OCI-LY1 (cell line): ENCODE results near the gene RUFY3.

Experiments used
- H2AFZ ChIP-seq: fragments of 200-600 bp; sonication (generic), shearing (Covaris generic); 2 replicates; pipeline ENCODE4 v1.6.0; 2014; ENCODE audit warnings: antibody characterized with exemption, mild to moderate bottlenecking, low read length
- H3F3A ChIP-seq: fragments of 200-600 bp; sonication (generic), shearing (Covaris generic); 2 replicates; pipeline ENCODE4 v1.6.0; 2014; ENCODE audit warnings: mild to moderate bottlenecking, antibody characterized with exemption, low read length, moderate library complexity; ENCODE audit not compliant: insufficient read depth
- H3K27ac ChIP-seq: fragments of 200-600 bp; sonication (generic); 2 replicates; pipeline ENCODE4 v1.5.1; 2014; ENCODE audit warnings: low read length, mixed run types, mild to moderate bottlenecking, low read depth; ENCODE audit not compliant: poor library complexity, severe bottlenecking
- H3K27me3 ChIP-seq: fragments of 200-600 bp; sonication (generic); 2 replicates; pipeline ENCODE4 v1.6.0; 2014; ENCODE audit warnings: antibody characterized with exemption, mild to moderate bottlenecking, low read length, moderate library complexity; ENCODE audit not compliant: insufficient read depth
- H3K36me3 ChIP-seq: fragments of 200-600 bp; sonication (generic); 2 replicates; pipeline ENCODE4 v1.6.1; 2014; ENCODE audit warnings: mild to moderate bottlenecking, antibody characterized with exemption, low read length, moderate library complexity, mixed read lengths; ENCODE audit not compliant: insufficient read depth
- H3K4me1 ChIP-seq: fragments of 200-600 bp; sonication (generic); 2 replicates; pipeline ENCODE4 v1.5.1; 2014; ENCODE audit warnings: mild to moderate bottlenecking, low read length, moderate library complexity; ENCODE audit not compliant: insufficient read depth, severe bottlenecking
- H3K4me2 ChIP-seq: fragments of 200-600 bp; sonication (generic), shearing (Covaris generic); 2 replicates; pipeline ENCODE4 v1.6.1; 2014; ENCODE audit warnings: low read length
- H3K4me3 ChIP-seq: fragments of 200-600 bp; sonication (generic); 2 replicates; pipeline ENCODE4 v1.5.1; 2014; ENCODE audit warnings: low read length, low read depth, mild to moderate bottlenecking, mixed read lengths; ENCODE audit not compliant: poor library complexity, severe bottlenecking
- H3K79me2 ChIP-seq: fragments of 200-600 bp; shearing (Covaris generic); 2 replicates; pipeline ENCODE4 v1.6.1; 2016; ENCODE audit warnings: mixed run types, low read length, mixed read lengths; ENCODE audit not compliant: insufficient read depth
- H3K9ac ChIP-seq: fragments of 200-600 bp; sonication (generic), shearing (Covaris generic); 2 replicates; pipeline ENCODE4 v1.6.1; 2014; ENCODE audit warnings: mild to moderate bottlenecking, low read length, mixed read lengths
- H3K9me2 ChIP-seq: fragments of 200-600 bp; sonication (generic), shearing (Covaris generic); 2 replicates; pipeline ENCODE4 v1.6.1; 2014; ENCODE audit warnings: low read depth, mild to moderate bottlenecking, low read length, mixed read lengths
- H3K9me3 ChIP-seq: fragments of 200-600 bp; shearing (Covaris generic); 2 replicates; pipeline ENCODE4 v1.6.1; 2014; ENCODE audit warnings: low read length, mixed read lengths
- H4K20me1 ChIP-seq: fragments of 200-600 bp; sonication (generic), shearing (Covaris generic); 2 replicates; pipeline ENCODE4 v1.6.0; 2016; ENCODE audit warnings: mild to moderate bottlenecking, low read length; ENCODE audit not compliant: insufficient read depth
- CTCF ChIP-seq: fragments of 200-600 bp; sonication (generic), shearing (Covaris generic); IDR thresholded peaks from 2 replicates; pipeline ENCODE4 v1.5.1; 2017; ENCODE audit warnings: mild to moderate bottlenecking, antibody characterized with exemption, low read length, moderate library complexity, mixed read lengths
- EZH2 ChIP-seq: fragments of 200-600 bp; sonication (generic), shearing (Covaris generic); IDR thresholded peaks from 2 replicates; pipeline ENCODE4 v1.8.0; 2017; ENCODE audit warnings: borderline replicate concordance, mixed run types, mild to moderate bottlenecking, antibody characterized with exemption, low read length, moderate library complexity, mixed read lengths

RUFY3 gene

DNA sequence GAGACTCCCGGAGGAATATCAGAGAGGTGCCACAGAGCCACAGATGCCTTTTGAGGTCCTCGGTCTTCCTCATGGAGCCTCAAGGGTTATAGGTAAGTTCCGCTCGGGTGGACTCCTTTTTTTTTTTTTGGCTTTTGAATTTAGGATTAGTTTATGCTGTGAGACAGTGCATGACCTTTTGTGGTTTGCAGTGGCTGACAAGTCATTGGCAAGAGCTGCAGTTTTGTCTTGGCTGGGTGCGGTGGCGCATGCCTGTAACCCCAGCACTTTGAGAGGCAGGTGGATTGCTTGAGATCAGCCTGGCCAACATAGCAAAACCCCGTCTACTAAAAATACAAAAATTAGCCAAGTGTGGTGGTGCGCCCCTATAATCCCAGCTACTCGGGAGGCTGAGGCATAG, 122.4 kb downstream of the RUFY3 start:
- H3K27me3 ChIP-seq, result no peaks in the 10 kb centered on the region
- no peak overlapping the region for H3K4me3 ChIP-seq
- no peak for TF ChIP-seq CTCF
- TF ChIP-seq EZH2, result no peak
- no peak overlapping the region for H3K9ac ChIP-seq
- peaks cover 41% of the 10 kb centered on the region for H3K4me1 ChIP-seq
- H4K20me1 ChIP-seq, result no peaks in the 10 kb centered on the region
- no peak overlapping the region for H2AFZ ChIP-seq
- H3K36me3 ChIP-seq, result no peaks in the 10 kb centered on the region
- H3F3A ChIP-seq, result peaks cover 4% of the 10 kb centered on the region; the same call in 1 of the 2 replicates
- no peak overlapping the region for H3K4me2 ChIP-seq
- no peaks in the 10 kb centered on the region for H3K9me2 ChIP-seq
- no peaks in the 10 kb centered on the region for H3K79me2 ChIP-seq
- H3K27ac ChIP-seq, result peak overlapping the region; percentile 76
- H3K9me3 ChIP-seq, result no peaks in the 10 kb centered on the region

DNA sequence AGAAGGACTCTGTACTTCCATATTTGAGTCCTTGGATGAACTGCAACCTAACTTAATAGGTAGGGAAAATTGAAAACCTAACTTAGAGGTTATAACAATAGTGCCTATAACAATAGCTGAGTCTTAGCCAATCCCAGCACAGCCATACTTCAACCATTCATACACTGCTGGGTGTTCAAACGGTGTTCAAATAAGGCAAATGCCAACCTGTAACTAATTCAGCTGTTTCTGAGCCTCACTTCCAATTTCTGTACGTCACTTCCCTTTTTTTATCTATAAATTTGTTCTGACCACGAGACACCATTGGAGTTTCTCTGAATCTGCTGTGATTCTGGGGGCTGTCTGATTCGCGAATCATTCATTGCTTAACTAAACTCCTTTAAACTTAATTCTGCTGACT, 127.5 kb downstream of the RUFY3 start:
- H3F3A ChIP-seq, result no peaks in the 10 kb centered on the region
- H3K27me3 ChIP-seq, result no peaks in the 10 kb centered on the region
- no peaks in the 10 kb centered on the region for H3K36me3 ChIP-seq
- TF ChIP-seq CTCF (no peak), EZH2 (no peak)
- no peaks in the 10 kb centered on the region for H4K20me1 ChIP-seq
- H3K4me1 ChIP-seq, result peaks cover 34% of the 10 kb centered on the region
- no peak overlapping the region for H3K9ac ChIP-seq
- no peak overlapping the region for H3K4me3 ChIP-seq
- H3K9me2 ChIP-seq, result no peaks in the 10 kb centered on the region
- H3K4me2 ChIP-seq, result no peak overlapping the region
- no peaks in the 10 kb centered on the region for H3K9me3 ChIP-seq
- no peaks in the 10 kb centered on the region for H3K79me2 ChIP-seq
- H3K27ac ChIP-seq, result no peak overlapping the region
- H2AFZ ChIP-seq, result 0 out of 2 replicates have a peak overlapping the region, but pooled peaks have one; percentile 36

- no peak overlapping the region for H2AFZ ChIP-seq
- no peak for TF ChIP-seq EZH2
- TF ChIP-seq CTCF, result no peak
- H3K9me2 ChIP-seq, result no peaks in the 10 kb centered on the region
- H3F3A ChIP-seq, result no peaks in the 10 kb centered on the region
- no peak overlapping the region for H3K4me2 ChIP-seq
- no peaks in the 10 kb centered on the region for H3K79me2 ChIP-seq
- no peak overlapping the region for H3K4me3 ChIP-seq
- H3K9ac ChIP-seq, result no peak overlapping the region
- H3K27ac ChIP-seq, result no peak overlapping the region
- no peaks in the 10 kb centered on the region for H3K9me3 ChIP-seq
- peaks cover 24% of the 10 kb centered on the region for H3K4me1 ChIP-seq
- no peaks in the 10 kb centered on the region for H4K20me1 ChIP-seq
- no peaks in the 10 kb centered on the region for H3K27me3 ChIP-seq
- H3K36me3 ChIP-seq, result no peaks in the 10 kb centered on the region
Measured at GRCh38 chr4:70855464-70855863, 133.7 kb downstream of the RUFY3 start.
